Measurements from ENCODE around the gene EXOC8.

- TF ChIP-seq ETS1 (IDR thresholded peaks at IDR 0.05) (no peak), CTCF (conservative IDR thresholded peaks at IDR 0.05; ENCODE audit: low read depth in 2 of 2) (no peak), POLR2AphosphoS5 (IDR thresholded peaks at IDR 0.05; ENCODE audit: low read depth) (no peak)
Measured at GRCh38 chr1:231327617-231328016, 10.0 kb downstream of the EXOC8 start.
